BJ (cell line): ENCODE data around the gene HAUS3. TPM values are rescaled to one million over a fixed set of nuclear protein-coding genes. Genes with fewer than 3 reads are reported as not detected.

ENCODE experiments used
- CTCF ChIA-PET: fragments of 350-600 bp; formaldehyde crosslinking; extraction: SDS; loops from one replicate; lab custom pipeline; 2021; ENCODE audit warnings: antibody characterized with exemption, inconsistent platforms; lab: Yijun Ruan, JAX
- POLR2A ChIA-PET: fragments of 300-600 bp; sonication (Branson Sonifier 250); formaldehyde crosslinking; extraction: SDS; loops from one replicate; lab custom pipeline; 2021; ENCODE audit warnings: antibody characterized with exemption; lab: Charles Lee
- DNase-seq: peaks from one replicate; pipeline ENCODE4 v3.0.0-alpha.2; 2011; ENCODE audit warnings: low read depth
- H3K27me3 ChIP-seq: 2 replicates; pipeline ENCODE4 v1.6.0; 2011; ENCODE audit warnings: low read length; ENCODE audit not compliant: control insufficient read depth, insufficient read depth
- H3K36me3 ChIP-seq: 2 replicates; pipeline ENCODE4 v1.5.1; 2011; ENCODE audit warnings: low read length; ENCODE audit not compliant: control insufficient read depth, insufficient read depth
- H3K4me3 ChIP-seq: 2 replicates; pipeline ENCODE4 v1.5.1; 2011; ENCODE audit warnings: low read depth, mild to moderate bottlenecking, control low read depth, low read length
- polyA plus RNA-seq: library from polyadenylated mRNA; depleted of rRNA; stranded (reverse); fragments of >200 nt; gene quantifications from 2 replicates; pipeline ENCODE4 v1.2.3, GENCODE V29; 2011
- TF ChIP-seq, protein P1 (sequence below): IDR thresholded peaks from 2 replicates; pipeline ENCODE4 v1.5.1; 2011; ENCODE audit warnings: low read depth, mild to moderate bottlenecking, control low read depth, inconsistent platforms, low read length, moderate library complexity; ENCODE audit not compliant: insufficient read depth

Gene HAUS3
- polyA plus RNA-seq, 1 experiment, result 1.9 TPM

GRCh38 chr4:2247128-2248043 lies 5.5 kb upstream of the HAUS3 start:
- DNase-seq, result no peak
- ChIA-PET POLR2A (no interaction called here), CTCF (no interaction called here)
- H3K27me3 ChIP-seq, result no peaks in the 10 kb centered on the region
- no peak overlapping the region for H3K4me3 ChIP-seq
- peaks cover 21% of the 10 kb centered on the region for H3K36me3 ChIP-seq
- TF ChIP-seq, protein P1, sequence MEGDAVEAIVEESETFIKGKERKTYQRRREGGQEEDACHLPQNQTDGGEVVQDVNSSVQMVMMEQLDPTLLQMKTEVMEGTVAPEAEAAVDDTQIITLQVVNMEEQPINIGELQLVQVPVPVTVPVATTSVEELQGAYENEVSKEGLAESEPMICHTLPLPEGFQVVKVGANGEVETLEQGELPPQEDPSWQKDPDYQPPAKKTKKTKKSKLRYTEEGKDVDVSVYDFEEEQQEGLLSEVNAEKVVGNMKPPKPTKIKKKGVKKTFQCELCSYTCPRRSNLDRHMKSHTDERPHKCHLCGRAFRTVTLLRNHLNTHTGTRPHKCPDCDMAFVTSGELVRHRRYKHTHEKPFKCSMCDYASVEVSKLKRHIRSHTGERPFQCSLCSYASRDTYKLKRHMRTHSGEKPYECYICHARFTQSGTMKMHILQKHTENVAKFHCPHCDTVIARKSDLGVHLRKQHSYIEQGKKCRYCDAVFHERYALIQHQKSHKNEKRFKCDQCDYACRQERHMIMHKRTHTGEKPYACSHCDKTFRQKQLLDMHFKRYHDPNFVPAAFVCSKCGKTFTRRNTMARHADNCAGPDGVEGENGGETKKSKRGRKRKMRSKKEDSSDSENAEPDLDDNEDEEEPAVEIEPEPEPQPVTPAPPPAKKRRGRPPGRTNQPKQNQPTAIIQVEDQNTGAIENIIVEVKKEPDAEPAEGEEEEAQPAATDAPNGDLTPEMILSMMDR, result no peak

DNA sequence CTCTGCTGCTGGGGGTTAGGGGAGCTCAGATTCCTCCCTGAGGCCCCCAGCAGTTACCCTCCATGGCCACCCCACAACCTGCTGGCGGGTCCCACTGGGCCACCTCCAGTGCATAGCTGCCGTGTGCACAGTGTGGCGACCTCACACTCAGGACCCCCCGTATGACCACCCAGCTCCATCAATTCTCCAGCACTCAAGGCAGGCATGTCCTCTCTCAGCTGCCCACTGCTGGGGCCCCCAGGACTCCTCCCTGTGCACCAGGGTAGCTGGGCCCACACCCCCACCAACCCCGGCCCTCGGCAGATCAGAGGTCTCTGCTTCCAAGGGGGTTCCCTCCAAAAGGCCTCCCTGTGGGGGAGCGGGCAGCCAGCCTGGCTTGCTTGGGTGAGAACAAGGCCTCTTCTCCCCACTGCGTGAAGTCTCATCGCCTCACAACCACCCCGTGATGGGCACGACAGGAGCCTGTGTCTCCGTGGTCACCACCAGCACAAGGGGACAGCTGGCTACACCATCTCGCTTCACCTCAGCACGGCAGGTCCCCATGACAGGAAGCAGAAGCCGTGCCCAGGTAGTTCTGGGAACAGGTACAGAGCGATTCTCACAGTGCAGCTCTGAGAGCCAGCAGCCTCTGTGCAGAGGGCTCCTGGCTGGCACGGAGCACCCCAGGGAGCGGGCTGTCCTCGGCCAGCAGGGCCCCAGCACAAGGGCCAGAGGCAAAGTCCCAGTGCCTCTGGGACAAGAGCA lies 4.6 kb upstream of the HAUS3 start:
- Histone ChIP-seq H3K36me3 (peaks cover 19% of the 10 kb centered on the region), H3K27me3 (no peaks in the 10 kb centered on the region), H3K4me3 (no peak overlapping the region)
- ChIA-PET CTCF (interaction anchor here (0.6 kb wide), 1 partner anchor 278 kb away, joined by 3 read pairs; no protein-coding TSS in a partner anchor), POLR2A (no interaction called here)
- TF ChIP-seq, protein P1, result no peak
- DNase-seq, result no peak

GRCh38 chr4:2245787-2246275 lies 3.9 kb upstream of the HAUS3 start:
- TF ChIP-seq, protein P1, result no peak
- H3K4me3 ChIP-seq, result no peak overlapping the region
- peaks cover 16% of the 10 kb centered on the region for H3K36me3 ChIP-seq
- CTCF ChIA-PET, result no interaction called here
- POLR2A ChIA-PET, result no interaction called here
- no peaks in the 10 kb centered on the region for H3K27me3 ChIP-seq
- no peak for DNase-seq

DNA sequence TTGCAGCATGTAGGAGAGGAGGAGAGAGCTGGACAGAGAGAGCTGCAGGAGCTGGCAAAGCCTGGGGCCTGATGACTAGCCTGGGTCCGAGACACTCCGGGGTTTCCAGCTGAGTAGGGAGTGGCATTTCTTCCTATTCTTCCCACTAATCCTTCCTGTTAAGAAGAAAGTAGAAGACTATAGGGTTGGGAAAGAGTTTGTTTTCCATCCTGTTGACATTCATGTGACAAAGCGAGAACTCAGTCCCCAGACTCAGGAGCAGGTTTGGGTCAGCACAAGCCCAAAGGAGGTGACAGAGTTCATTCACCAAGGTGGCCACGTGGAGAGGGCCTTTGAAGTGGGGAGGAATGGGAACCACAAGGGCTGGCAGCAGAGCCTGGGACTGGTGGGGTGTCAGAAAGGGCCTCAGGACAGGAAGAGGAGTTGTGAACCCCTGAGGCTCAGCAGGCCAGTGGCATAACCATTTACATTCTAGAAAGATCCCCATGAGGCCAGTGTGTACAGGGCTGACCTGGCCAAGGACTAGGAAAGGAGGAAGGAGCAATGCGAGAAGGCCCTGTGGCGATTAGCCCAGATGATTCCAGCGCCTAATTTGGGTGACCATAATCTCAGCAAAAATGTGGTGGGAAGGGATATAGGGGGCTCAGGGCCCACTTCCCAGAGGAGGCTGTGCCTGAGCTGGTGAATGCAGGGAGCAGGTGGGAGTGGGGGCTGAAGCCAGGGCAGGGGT lies 3.3 kb upstream of the HAUS3 start:
- TF ChIP-seq, protein P1, result no peak
- no peak overlapping the region for H3K4me3 ChIP-seq
- DNase-seq, result no peak
- no peaks in the 10 kb centered on the region for H3K27me3 ChIP-seq
- peaks cover 11% of the 10 kb centered on the region for H3K36me3 ChIP-seq
- ChIA-PET CTCF (interaction anchor here (1.6 kb wide), 1 partner anchor 197 kb away, joined by 3 read pairs; no protein-coding TSS in a partner anchor), POLR2A (interaction anchor here (0.6 kb wide), 1 partner anchor 7 kb away, joined by 19 read pairs; no protein-coding TSS in a partner anchor)
